ENCODE data around the gene DNM3. TPM values are rescaled to one million over a fixed set of nuclear protein-coding genes. Genes with fewer than 3 reads are reported as not detected.

The DNM3 gene
- total RNA-seq, 1 donor = 0.72 TPM

GRCh38 chr1:172401892-172402291 is 560.6 kb downstream of the DNM3 start:
- Histone ChIP-seq H2AFZ (ENCODE audit: low read length) (no peak overlapping the region), H3K27ac (ENCODE audit: low read depth, low read length) (no peak overlapping the region), H3K4me2 (ENCODE audit: insufficient read depth, low read length) (no peak overlapping the region), H3K4me1 (ENCODE audit: insufficient read depth, low read length) (peaks cover 21% of the 10 kb centered on the region), H3K79me2 (ENCODE audit: insufficient read depth, low read length) (no peaks in the 10 kb centered on the region), H3K9me3 (ENCODE audit: low read depth, low read length) (no peaks in the 10 kb centered on the region), H3K36me3 (ENCODE audit: insufficient read depth, low read length) (no peaks in the 10 kb centered on the region), H3K27me3 (ENCODE audit: insufficient read depth, low read length) (no peaks in the 10 kb centered on the region), H3K4me3 (ENCODE audit: insufficient read depth, low read length) (no peak overlapping the region), H4K20me1 (ENCODE audit: insufficient read depth, low read length) (no peaks in the 10 kb centered on the region)
- TF ChIP-seq CTCF (IDR thresholded peaks at IDR 0.05; ENCODE audit: extremely low read depth, low read depth, low read length) = no peak
- no peak for DNase-seq (ENCODE audit: insufficient read length, low spot score, missing footprints)

- H3K27me3 ChIP-seq (ENCODE audit: insufficient read depth, low read length) = no peaks in the 10 kb centered on the region
- no peaks in the 10 kb centered on the region for H3K79me2 ChIP-seq (ENCODE audit: insufficient read depth, low read length)
- H3K36me3 ChIP-seq (ENCODE audit: insufficient read depth, low read length) = no peaks in the 10 kb centered on the region
- TF ChIP-seq CTCF (IDR thresholded peaks at IDR 0.05; ENCODE audit: extremely low read depth, low read depth, low read length) = no peak
- no peak for DNase-seq (ENCODE audit: insufficient read length, low spot score, missing footprints)
- H3K4me2 ChIP-seq (ENCODE audit: insufficient read depth, low read length) = no peak overlapping the region
- peaks cover 13% of the 10 kb centered on the region for H3K4me1 ChIP-seq (ENCODE audit: insufficient read depth, low read length)
- H4K20me1 ChIP-seq (ENCODE audit: insufficient read depth, low read length) = no peaks in the 10 kb centered on the region
- no peak overlapping the region for H3K4me3 ChIP-seq (ENCODE audit: insufficient read depth, low read length)
- no peak overlapping the region for H2AFZ ChIP-seq (ENCODE audit: low read length)
- H3K27ac ChIP-seq (ENCODE audit: low read depth, low read length) = no peak overlapping the region
- no peaks in the 10 kb centered on the region for H3K9me3 ChIP-seq (ENCODE audit: low read depth, low read length)
These were observed 561.7 kb downstream of the DNM3 start for GRCh38 chr1:172402878-172403569.

GRCh38 chr1:172404121-172404520 is 562.8 kb downstream of the DNM3 start:
- H3K4me1 ChIP-seq (ENCODE audit: insufficient read depth, low read length) = peaks cover 2% of the 10 kb centered on the region
- H3K36me3 ChIP-seq (ENCODE audit: insufficient read depth, low read length) = no peaks in the 10 kb centered on the region
- no peak overlapping the region for H2AFZ ChIP-seq (ENCODE audit: low read length)
- TF ChIP-seq CTCF (IDR thresholded peaks at IDR 0.05; ENCODE audit: extremely low read depth, low read depth, low read length) = no peak
- H3K9me3 ChIP-seq (ENCODE audit: low read depth, low read length) = no peaks in the 10 kb centered on the region
- no peak overlapping the region for H3K4me3 ChIP-seq (ENCODE audit: insufficient read depth, low read length)
- H3K27me3 ChIP-seq (ENCODE audit: insufficient read depth, low read length) = no peaks in the 10 kb centered on the region
- no peak for DNase-seq (ENCODE audit: insufficient read length, low spot score, missing footprints)
- H3K4me2 ChIP-seq (ENCODE audit: insufficient read depth, low read length) = no peak overlapping the region
- no peaks in the 10 kb centered on the region for H4K20me1 ChIP-seq (ENCODE audit: insufficient read depth, low read length)
- no peaks in the 10 kb centered on the region for H3K79me2 ChIP-seq (ENCODE audit: insufficient read depth, low read length)
- H3K27ac ChIP-seq (ENCODE audit: low read depth, low read length) = no peak overlapping the region

GRCh38 chr1:172405912-172406311 is 564.6 kb downstream of the DNM3 start:
- Histone ChIP-seq H3K9me3 (ENCODE audit: low read depth, low read length) (no peaks in the 10 kb centered on the region), H3K4me1 (ENCODE audit: insufficient read depth, low read length) (no peaks in the 10 kb centered on the region), H3K27me3 (ENCODE audit: insufficient read depth, low read length) (no peaks in the 10 kb centered on the region), H3K79me2 (ENCODE audit: insufficient read depth, low read length) (no peaks in the 10 kb centered on the region), H3K36me3 (ENCODE audit: insufficient read depth, low read length) (no peaks in the 10 kb centered on the region), H3K27ac (ENCODE audit: low read depth, low read length) (no peak overlapping the region), H3K4me2 (ENCODE audit: insufficient read depth, low read length) (no peak overlapping the region), H4K20me1 (ENCODE audit: insufficient read depth, low read length) (no peaks in the 10 kb centered on the region), H3K4me3 (ENCODE audit: insufficient read depth, low read length) (no peak overlapping the region), H2AFZ (ENCODE audit: low read length) (no peak overlapping the region)
- TF ChIP-seq CTCF (IDR thresholded peaks at IDR 0.05; ENCODE audit: extremely low read depth, low read depth, low read length) = no peak
- DNase-seq (ENCODE audit: insufficient read length, low spot score, missing footprints) = no peak

Data from osteoblast (primary cell).